Testis (tissue), 3 donors: ENCODE measurements around the gene MYRF. TPM values are rescaled to one million over a fixed set of nuclear protein-coding genes. Genes with fewer than 3 reads are reported as not detected.

Source experiments
- DNase-seq: peaks from one replicate; pipeline ENCODE4 v3.0.0-alpha.2; 2019
- H3K27ac ChIP-seq, 2 donors: fragments of 200-600 bp; sonication (generic); one replicate each; pipeline ENCODE4 v1.5.1; 2019
- H3K27me3 ChIP-seq: fragments of 200-600 bp; sonication (generic); one replicate; pipeline ENCODE4 v1.5.1; 2019
- H3K36me3 ChIP-seq: fragments of 200-600 bp; sonication (generic); one replicate; pipeline ENCODE4 v1.5.1; 2017; ENCODE audit warnings: low read depth; ENCODE audit errors: missing control alignments
- H3K4me1 ChIP-seq: fragments of 200-600 bp; sonication (generic); one replicate; pipeline ENCODE4 v1.5.1; 2019
- H3K4me3 ChIP-seq, 2 donors: fragments of 200-600 bp; sonication (generic); one replicate each; pipeline ENCODE4 v1.5.1; 2017 to 2019
- H3K9me3 ChIP-seq: fragments of 200-600 bp; sonication (generic); one replicate; pipeline ENCODE4 v1.5.1; 2017
- CTCF ChIP-seq, 3 experiments: fragments of 450-650 bp in 2 of 3; fragments of 200-600 bp in 1 of 3; sonication (generic) in 1 of 3; IDR thresholded peaks; one replicate each; pipeline ENCODE4 v1.5.1; 2016 to 2019; ENCODE audit warnings: antibody characterized with exemption in 3 of 3, mild to moderate bottlenecking in 2 of 3, moderate library complexity in 1 of 3
- POLR2A ChIP-seq: fragments of 450-650 bp; IDR thresholded peaks from one replicate; pipeline ENCODE4 v1.6.1; 2017; ENCODE audit warnings: antibody characterized with exemption, mild to moderate bottlenecking, moderate library complexity
- WGBS, 2 donors: methylation state at CpG; one replicate each; pipeline ENCODE4 v1.1.5; 2018; 5-methylcytosine and 5-hydroxymethylcytosine counted together
- intact Hi-C: fragments of 100-400 bp; cut with DNase I; formaldehyde crosslinking; loops from one replicate; pipeline ENCODE4 v1.15.1; 2023; ENCODE audit warnings: low total_unique reads
- polyA plus RNA-seq: library from polyadenylated mRNA; stranded (reverse); fragments of 350-450 nt; fragmentation: Illumina TruSeq; extraction: RNeasy Lipid Tissue Mini Kit (QIAGEN cat#74804); gene quantifications from one replicate; pipeline ENCODE4 v1.2.3, GENCODE V29; 2014; ENCODE audit warnings: low read depth, low replicate concordance; ENCODE audit not compliant: insufficient read depth
- total RNA-seq, 2 donors: library from RNA; depleted of rRNA; stranded (reverse); fragments of >200 nt; gene quantifications; one replicate each; pipeline ENCODE4 v1.2.3, GENCODE V29; 2016

MYRF gene
- total and polyA plus RNA-seq, 3 donors from 2014 or later = 9.2 to 15.2 (median 10.7) TPM

GRCh38 chr11:61720597-61720996, 31.8 kb upstream of the MYRF start:
- TF ChIP-seq CTCF (IDR thresholded peaks at IDR 0.05) (no peak), POLR2A (no peak)
- H3K27me3 ChIP-seq = no peaks in the 10 kb centered on the region
- WGBS, 2 donors = 96 to 99% methylated on average over 12 to 20 of the region's 20 CpGs
- H3K27ac ChIP-seq = no peak overlapping the region
- no peak overlapping the region for H3K4me3 ChIP-seq
- DNase-seq = no peak
- intact Hi-C loops = no loop called here
- H3K9me3 ChIP-seq = no peaks in the 10 kb centered on the region
- H3K36me3 ChIP-seq = no peaks in the 10 kb centered on the region
- H3K4me1 ChIP-seq = peaks cover 12% of the 10 kb centered on the region

- Histone ChIP-seq H3K27ac (peak overlapping the region in 1 of 2 donors; percentile 76), H3K4me1 (peaks cover 32% of the 10 kb centered on the region), H3K36me3 (no peaks in the 10 kb centered on the region), H3K4me3 (no peak overlapping the region), H3K27me3 (no peaks in the 10 kb centered on the region), H3K9me3 (no peaks in the 10 kb centered on the region)
- TF ChIP-seq CTCF (IDR thresholded peaks at IDR 0.05) = no peak
- TF ChIP-seq POLR2A = no peak
- DNase-seq = no peak
- WGBS, 2 donors = 58 to 89% methylated on average over 3 to 7 of the region's 9 CpGs
- intact Hi-C loops = no loop called here
Measured at GRCh38 chr11:61724437-61724836, 28.0 kb upstream of the MYRF start.

GRCh38 chr11:61725781-61726231, 26.6 kb upstream of the MYRF start:
- Histone ChIP-seq H3K4me3 (no peak overlapping the region), H3K36me3 (no peaks in the 10 kb centered on the region), H3K27ac (peak overlapping the region; percentile 65 to 76), H3K27me3 (no peaks in the 10 kb centered on the region), H3K4me1 (peaks cover 32% of the 10 kb centered on the region), H3K9me3 (no peaks in the 10 kb centered on the region)
- peak; percentile 70 for DNase-seq
- intact Hi-C loops = no loop called here
- no peak for TF ChIP-seq CTCF (IDR thresholded peaks at IDR 0.05)
- 56 to 59% methylated on average over 11 of the region's 12 CpGs for WGBS, 2 donors

GRCh38 chr11:61726775-61727174, 25.7 kb upstream of the MYRF start:
- TF ChIP-seq CTCF (IDR thresholded peaks at IDR 0.05) (no peak), POLR2A (no peak)
- Histone ChIP-seq H3K4me3 (no peak overlapping the region), H3K9me3 (no peaks in the 10 kb centered on the region), H3K36me3 (no peaks in the 10 kb centered on the region), H3K27me3 (no peaks in the 10 kb centered on the region), H3K4me1 (peaks cover 32% of the 10 kb centered on the region), H3K27ac (peak overlapping the region; percentile 65 to 74)
- no peak for DNase-seq
- WGBS, 2 donors = 74 to 86% methylated on average over 4 to 13 of the region's 13 CpGs
- intact Hi-C loops = no loop called here

- Histone ChIP-seq H3K27me3 (no peaks in the 10 kb centered on the region), H3K9me3 (no peaks in the 10 kb centered on the region), H3K4me1 (peaks cover 39% of the 10 kb centered on the region), H3K27ac (peak overlapping the region; percentile 1 to 74), H3K36me3 (no peaks in the 10 kb centered on the region), H3K4me3 (no peak overlapping the region)
- intact Hi-C loops = no loop called here
- WGBS, 2 donors = 60% methylated on average over 2 to 3 of the region's 3 CpGs
- no peak for TF ChIP-seq POLR2A
- TF ChIP-seq CTCF (IDR thresholded peaks at IDR 0.05) = no peak
- DNase-seq = no peak
Measured at GRCh38 chr11:61727401-61727811, 25.0 kb upstream of the MYRF start.
